H1 (cell line): ENCODE measurements around the gene NFIA. TPM values are rescaled to one million over a fixed set of nuclear protein-coding genes. Genes with fewer than 3 reads are reported as not detected.

ENCODE experiments used
- CTCF ChIA-PET: fragments of 300-600 bp; sonication (Branson Sonifier 250); formaldehyde crosslinking; loops from one replicate; lab custom pipeline; 2021; ENCODE audit not compliant: partially characterized antibody; lab: Charles Lee
- POLR2A ChIA-PET: fragments of 300-600 bp; sonication (Branson Sonifier 250); formaldehyde crosslinking; loops from one replicate; lab custom pipeline; 2021; ENCODE audit warnings: inconsistent platforms; ENCODE audit not compliant: partially characterized antibody; lab: Charles Lee
- DNase-seq, 2 experiments: peaks; one replicate each; pipeline versions ENCODE4 v3.0.0 to v3.0.0-alpha.2; 2010 to 2022; ENCODE audit warnings: low spot score in 2 of 2, low read depth in 1 of 2, mixed read lengths in 1 of 2
- FAIRE-seq: peaks from 2 replicates; lab custom pipeline; 2011; peaks lifted over from hg19 to GRCh38; lab: Jason Lieb, UNC
- H2AFZ ChIP-seq: 2 replicates; pipeline ENCODE4 v1.8.1; 2012; ENCODE audit warnings: low read length, inconsistent platforms
- H2AK5ac ChIP-seq: 2 replicates; pipeline ENCODE4 v1.6.1; 2013; ENCODE audit warnings: low read depth, low read length
- H2BK120ac ChIP-seq: replicated peaks from 2 replicates; pipeline ENCODE3; 2013; ENCODE audit warnings: low read depth, low read length, inconsistent platforms
- H2BK12ac ChIP-seq: 2 replicates; pipeline ENCODE4 v1.6.1; 2013; ENCODE audit warnings: low read depth, low read length
- H2BK15ac ChIP-seq: 2 replicates; pipeline ENCODE4 v1.6.1; 2013; ENCODE audit warnings: low read length
- H2BK20ac ChIP-seq: 2 replicates; pipeline ENCODE4 v1.6.1; 2013; ENCODE audit warnings: low read length
- H2BK5ac ChIP-seq: 2 replicates; pipeline ENCODE4 v1.6.1; 2013; ENCODE audit warnings: low read depth, low read length
- H3K14ac ChIP-seq: 2 replicates; pipeline ENCODE4 v1.6.1; 2013; ENCODE audit warnings: inconsistent platforms; ENCODE audit not compliant: insufficient read length
- H3K18ac ChIP-seq: 2 replicates; pipeline ENCODE4 v1.6.1; 2013; ENCODE audit warnings: low read length; ENCODE audit errors: extremely low read depth
- H3K23ac ChIP-seq: 2 replicates; pipeline ENCODE4 v1.6.1; 2013; ENCODE audit warnings: inconsistent platforms; ENCODE audit not compliant: insufficient read length
- H3K23me2 ChIP-seq: 2 replicates; pipeline ENCODE4 v1.6.1; 2013; ENCODE audit warnings: low read depth, low read length
- H3K27ac ChIP-seq: 2 replicates; pipeline ENCODE4 v1.6.1; 2011; ENCODE audit warnings: low read depth, low read length, inconsistent platforms
- H3K27me3 ChIP-seq, 4 experiments: replicated peaks in 1 of 4; 1 replicate in 1 of 4; 2 replicates in 3 of 4; pipeline versions ENCODE4 v1.6.1 to v1.8.1; 2011 to 2013; ENCODE audit warnings: low read length in 3 of 4, mild to moderate bottlenecking in 3 of 4, inconsistent platforms in 2 of 4, mixed read lengths in 2 of 4, moderate library complexity in 1 of 4; ENCODE audit not compliant: control insufficient read depth in 3 of 4, insufficient read depth in 3 of 4; ENCODE audit errors: extremely low read depth in 1 of 4
- H3K36me3 ChIP-seq, 4 experiments: 2 replicates each; pipeline versions ENCODE4 v1.6.1 to v1.8.1; 2011 to 2013; ENCODE audit warnings: mild to moderate bottlenecking in 4 of 4, low read length in 3 of 4, moderate library complexity in 2 of 4, control low read depth in 1 of 4, inconsistent platforms in 1 of 4; ENCODE audit not compliant: insufficient read depth in 4 of 4, control insufficient read depth in 2 of 4
- H3K4ac ChIP-seq: replicated peaks from 2 replicates; pipeline ENCODE3; 2013; ENCODE audit warnings: low read length, low read depth, mixed read lengths, inconsistent platforms; ENCODE audit not compliant: insufficient read length
- H3K4me1 ChIP-seq, 4 experiments: replicated peaks in 1 of 4; 1 replicate in 1 of 4; 2 replicates in 3 of 4; pipeline versions ENCODE4 v1.6.1 to v1.8.1; 2011 to 2013; ENCODE audit warnings: low read length in 3 of 4, inconsistent platforms in 2 of 4, mixed read lengths in 1 of 4; ENCODE audit not compliant: insufficient read depth in 4 of 4, control insufficient read depth in 3 of 4
- H3K4me2 ChIP-seq, 2 experiments: 2 replicates each; pipeline versions ENCODE4 v1.6.1 to v1.8.1; 2011 to 2013; ENCODE audit warnings: low read depth in 2 of 2, low read length in 2 of 2, control low read depth in 1 of 2, inconsistent platforms in 1 of 2, mild to moderate bottlenecking in 1 of 2; ENCODE audit not compliant: insufficient read depth in 1 of 2
- H3K4me3 ChIP-seq, 4 experiments: fragments of 200-600, 300-600 bp in 1 of 4; sonication (generic), shearing (Covaris generic), sonication (Bioruptor Twin) in 1 of 4; 2 replicates each; pipeline versions ENCODE4 v1.5.1 to v1.8.1; 2011 to 2016; ENCODE audit warnings: low read length in 4 of 4, low read depth in 3 of 4, control low read depth in 2 of 4, inconsistent platforms in 2 of 4, mild to moderate bottlenecking in 2 of 4, mixed read lengths in 1 of 4, moderate library complexity in 1 of 4; ENCODE audit not compliant: insufficient read depth in 2 of 4; ENCODE audit errors: extremely low read depth in 1 of 4
- H3K56ac ChIP-seq: replicated peaks from 2 replicates; pipeline ENCODE3; 2013; ENCODE audit warnings: low read depth, mild to moderate bottlenecking, mixed read lengths, low read length, inconsistent platforms; ENCODE audit not compliant: insufficient read length
- H3K79me1 ChIP-seq: 2 replicates; pipeline ENCODE4 v1.6.1; 2013; ENCODE audit warnings: low read depth, low read length, control low read depth
- H3K79me2 ChIP-seq, 2 experiments: 2 replicates each; pipeline versions ENCODE4 v1.6.1 to v1.8.1; 2012 to 2013; ENCODE audit warnings: low read length in 2 of 2, mild to moderate bottlenecking in 2 of 2, inconsistent platforms in 1 of 2; ENCODE audit not compliant: insufficient read depth in 2 of 2, control insufficient read depth in 1 of 2
- H3K9ac ChIP-seq, 4 experiments: replicated peaks in 1 of 4; 1 replicate in 1 of 4; 2 replicates in 3 of 4; pipeline versions ENCODE4 v1.6.1 to v1.8.1; 2011 to 2013; ENCODE audit warnings: low read depth in 3 of 4, low read length in 3 of 4, control low read depth in 2 of 4, mild to moderate bottlenecking in 2 of 4, moderate library complexity in 2 of 4, inconsistent platforms in 1 of 4; ENCODE audit errors: extremely low read depth in 1 of 4
- H3K9me3 ChIP-seq, 2 experiments: 2 replicates each; pipeline versions ENCODE4 v1.6.1 to v1.8.1; 2012 to 2013; ENCODE audit warnings: mild to moderate bottlenecking in 2 of 2, moderate library complexity in 2 of 2, control low read depth in 1 of 2, inconsistent platforms in 1 of 2, low read depth in 1 of 2, low read length in 1 of 2, mixed read lengths in 1 of 2; ENCODE audit not compliant: insufficient read depth in 2 of 2
- H4K20me1 ChIP-seq, 2 experiments: replicated peaks in 1 of 2; 2 replicates each; pipeline versions ENCODE3 to v1.8.1; 2011 to 2013; ENCODE audit warnings: inconsistent platforms in 2 of 2, low read length in 2 of 2, mild to moderate bottlenecking in 1 of 2; ENCODE audit not compliant: insufficient read depth in 2 of 2, control insufficient read depth in 1 of 2
- H4K5ac ChIP-seq: 2 replicates; pipeline ENCODE4 v1.6.1; 2013; ENCODE audit warnings: low read length, low read depth, mixed read lengths, inconsistent platforms; ENCODE audit not compliant: insufficient read length
- H4K8ac ChIP-seq: 2 replicates; pipeline ENCODE4 v1.8.0; 2013; ENCODE audit warnings: mild to moderate bottlenecking, moderate library complexity, low read length, inconsistent platforms; ENCODE audit not compliant: insufficient read depth; ENCODE audit errors: extremely low read depth
- H4K91ac ChIP-seq: replicated peaks from 2 replicates; pipeline ENCODE3; 2013; ENCODE audit warnings: low read length, mixed read lengths, inconsistent platforms; ENCODE audit not compliant: insufficient read length
- ATF3 ChIP-seq: IDR thresholded peaks from 2 replicates; pipeline ENCODE4 v1.6.1; 2011; ENCODE audit warnings: low read depth, mild to moderate bottlenecking, low read length; ENCODE audit not compliant: insufficient read depth
- CHD1 ChIP-seq: IDR thresholded peaks from 2 replicates; pipeline ENCODE4 v1.6.1; 2012; ENCODE audit warnings: low read depth, low read length, improper control_type of control experiment
- EP300 ChIP-seq, 2 experiments: IDR thresholded peaks; 1 replicate in 1 of 2; 2 replicates in 1 of 2; pipeline ENCODE4 v1.6.1; 2011 to 2012; ENCODE audit warnings: low read depth in 2 of 2, low read length in 2 of 2, mild to moderate bottlenecking in 2 of 2, borderline replicate concordance in 1 of 2, inconsistent platforms in 1 of 2, moderate library complexity in 1 of 2
- GABPA ChIP-seq: IDR thresholded peaks from 2 replicates; pipeline ENCODE4 v1.6.1; 2011; ENCODE audit warnings: mild to moderate bottlenecking, low read length, moderate library complexity, borderline replicate concordance; ENCODE audit not compliant: insufficient read depth
- JUND ChIP-seq: IDR thresholded peaks from 2 replicates; pipeline ENCODE4 v1.6.1; 2011; ENCODE audit warnings: mild to moderate bottlenecking, improper control_type of control experiment, low read length
- MAFK ChIP-seq: IDR thresholded peaks from 2 replicates; pipeline ENCODE4 v1.6.1; 2012; ENCODE audit warnings: low read depth, mild to moderate bottlenecking, improper control_type of control experiment, low read length
- NANOG ChIP-seq: IDR thresholded peaks from 2 replicates; pipeline ENCODE4 v1.6.1; 2011; ENCODE audit warnings: low read length, low read depth, mild to moderate bottlenecking, inconsistent platforms; ENCODE audit not compliant: insufficient read depth, poor library complexity, severe bottlenecking
- POLR2A ChIP-seq, 2 experiments: IDR thresholded peaks; 1 replicate in 1 of 2; 2 replicates in 1 of 2; pipeline ENCODE4 v1.6.1; 2011; ENCODE audit warnings: low read depth in 2 of 2, low read length in 2 of 2, mild to moderate bottlenecking in 2 of 2; ENCODE audit errors: control extremely low read depth in 1 of 2
- SIN3A ChIP-seq, 2 experiments: IDR thresholded peaks in 1 of 2; conservative IDR thresholded peaks in 1 of 2; 2 replicates each; pipeline ENCODE4 v1.6.1; 2011 to 2012; ENCODE audit warnings: low read length in 2 of 2, improper control_type of control experiment in 1 of 2, low read depth in 1 of 2, mild to moderate bottlenecking in 1 of 2
- SIX5 ChIP-seq: IDR thresholded peaks from 2 replicates; pipeline ENCODE4 v1.6.1; 2011; ENCODE audit warnings: mild to moderate bottlenecking, low read depth, low read length
- USF2 ChIP-seq: IDR thresholded peaks from 2 replicates; pipeline ENCODE4 v1.6.1; 2011; ENCODE audit warnings: low read length, improper control_type of control experiment
- ZNF274 ChIP-seq: IDR thresholded peaks from 2 replicates; pipeline ENCODE4 v1.7.0; 2012; ENCODE audit warnings: low read length, borderline replicate concordance; ENCODE audit errors: extremely low read depth
- WGBS, 2 experiments: shearing (Covaris generic) in 1 of 2; methylation state at CpG; one replicate each; pipeline versions ENCODE4 v1.1.6 to v1.1.7; 2013 to 2015; ENCODE audit warnings: low lambda C conversion rate in 2 of 2, mixed read lengths in 2 of 2, inconsistent platforms in 1 of 2, low coverage in 1 of 2, missing lambda C conversion rate in 1 of 2; ENCODE audit not compliant: insufficient replicate concordance in 2 of 2, insufficient coverage in 1 of 2, insufficient read length in 1 of 2; ENCODE audit errors: extremely low coverage in 1 of 2, missing lambda C conversion rate in 1 of 2; 5-methylcytosine and 5-hydroxymethylcytosine counted together
- polyA plus RNA-seq, 7 experiments: library from polyadenylated mRNA; depleted of rRNA in 3 of 7; stranded (reverse) in 5 of 7; unstranded in 2 of 7; fragments of >200 nt in 5 of 7; fragments of 200-250 nt in 2 of 7; gene quantifications; 1 replicate in 5 of 7; 2 replicates in 1 of 7; 4 replicates in 1 of 7; pipeline versions ENCODE4 v1.2.1 to v1.2.3, GENCODE V29; 2011 to 2013; ENCODE audit warnings: missing spikeins in 2 of 7, mixed read lengths in 2 of 7
- total RNA-seq: library from RNA; stranded (reverse); fragmentation: NEBNext Ultra II Directional; extraction: Animal tissue kit (Norgen Biotek cat#: 25700); gene quantifications from 2 replicates; pipeline ENCODE4 v1.2.1, GENCODE V29; 2021

Gene NFIA
- total and polyA plus RNA-seq, 2 of the 8 experiments (the other 6 are each of a cell fraction or from before 2014, with no cell fraction given), result 1.8 to 2.3 TPM

GRCh38 chr1:61135291-61135690 is 52.9 kb downstream of the NFIA start:
- Histone ChIP-seq H3K9me3 (no peaks in the 10 kb centered on the region), H2AK5ac (no peak overlapping the region), H4K5ac (no peak overlapping the region), H3K4ac (no peak overlapping the region), H2BK5ac (no peak overlapping the region), H2BK12ac (no peak overlapping the region), H3K4me3 (no peak overlapping the region), H4K8ac (no peak overlapping the region), H3K23ac (no peak overlapping the region), H4K91ac (no peak overlapping the region), H3K14ac (no peak overlapping the region), H2BK15ac (no peak overlapping the region), H3K27me3 (no peaks in the 10 kb centered on the region), H3K9ac (no peak overlapping the region), H3K4me1 (no peaks in the 10 kb centered on the region; a peak in 1 of 7 replicates), H3K27ac (no peak overlapping the region), H3K79me2 (no peaks in the 10 kb centered on the region), H3K4me2 (no peak overlapping the region), H2AFZ (no peak overlapping the region), H4K20me1 (no peaks in the 10 kb centered on the region), H3K56ac (no peak overlapping the region), H3K18ac (no peak overlapping the region), H2BK120ac (no peak overlapping the region), H3K23me2 (no peaks in the 10 kb centered on the region), H3K36me3 (no peaks in the 10 kb centered on the region), H3K79me1 (no peaks in the 10 kb centered on the region), H2BK20ac (no peak overlapping the region)
- no peak for FAIRE-seq
- CTCF ChIA-PET, result interaction anchor here (0.8 kb wide), 2 partner anchors 22 to 58 kb away, joined by 3 read pairs; no protein-coding TSS in a partner anchor
- 87% methylated on average over 3 of the region's 3 CpGs; no CpG with 5 or more reads in 1 of the 2 experiments for WGBS, 2 experiments
- no peak for DNase-seq
- POLR2A ChIA-PET, result no interaction called here
- TF ChIP-seq SIN3A (conservative IDR thresholded peaks at IDR 0.05 in 1 of 2, IDR thresholded peaks at IDR 0.05 in 1 of 2; ENCODE audit: low read depth in 1 of 2, low read length in 2 of 2), result no peak
- no peak for TF ChIP-seq CHD1
- TF ChIP-seq EP300 (IDR thresholded peaks at IDR 0.05; ENCODE audit: borderline replicate concordance in 1 of 2, low read depth in 2 of 2, low read length in 2 of 2), result no peak
- no peak for TF ChIP-seq MAFK
- TF ChIP-seq JUND, result no peak
- no peak for TF ChIP-seq ZNF274
- TF ChIP-seq POLR2A (IDR thresholded peaks at IDR 0.05; ENCODE audit: control extremely low read depth in 1 of 2, low read depth in 2 of 2, low read length in 2 of 2), result no peak
- TF ChIP-seq GABPA, result no peak
- no peak for TF ChIP-seq ATF3
- no peak for TF ChIP-seq SIX5
- no peak for TF ChIP-seq USF2
- no peak for TF ChIP-seq NANOG
